Naive thymus-derived CD8-positive, alpha-beta T cell (primary cell): ENCODE results near the gene CACNA2D3. TPM values are rescaled to one million over a fixed set of nuclear protein-coding genes. Genes with fewer than 3 reads are reported as not detected.
"Not testable (repeated sequence)": the region's sequence is repeated elsewhere in the genome, so short reads cannot be mapped to it uniquely, and the experiment has no call there.

Experiments used
- ATAC-seq, 2 donors: fragments of 150-1000 bp; cut with Tn5 transposase in 1 of 2; sonication (Bioruptor Pico), chemical (Tn5 transposase) in 1 of 2; 1 replicate in 1 of 2; 2 replicates in 1 of 2; pipeline ENCODE4 v1.10.0; 2021; ENCODE audit warnings: mild to moderate bottlenecking in 2 of 2, moderate library complexity in 2 of 2
- POLR2A ChIA-PET: fragments of 350-600 bp; sonication (Branson Sonifier 250); formaldehyde crosslinking; loops from one replicate; lab custom pipeline; 2021; ENCODE audit warnings: antibody characterized with exemption; lab: Charles Lee
- DNase-seq, 10 donors: peaks; one replicate each; pipeline versions ENCODE4 v3.0.0 to v3.0.0-alpha.2; 2020 to 2022
- H3K27ac Mint-ChIP-seq, 10 donors: one replicate each; pipeline ENCODE4 v1.8.0; 2020 to 2022; ENCODE audit warnings: mild to moderate bottlenecking in 10 of 10, mixed read lengths in 10 of 10, moderate library complexity in 4 of 10, inconsistent platforms in 1 of 10
- H3K27me3 Mint-ChIP-seq, 5 donors: one replicate each; pipeline ENCODE4 v1.8.0; 2021 to 2022; ENCODE audit warnings: mixed read lengths in 5 of 5
- H3K36me3 Mint-ChIP-seq, 3 donors: one replicate each; pipeline ENCODE4 v1.8.0; 2020 to 2022; ENCODE audit warnings: mixed read lengths in 3 of 3, mild to moderate bottlenecking in 2 of 3, inconsistent platforms in 1 of 3
- H3K4me1 Mint-ChIP-seq, 4 donors: one replicate each; pipeline ENCODE4 v1.8.0; 2021 to 2022; ENCODE audit warnings: mixed read lengths in 4 of 4
- H3K4me3 Mint-ChIP-seq, 10 donors: one replicate each; pipeline ENCODE4 v1.8.0; 2020 to 2022; ENCODE audit warnings: mild to moderate bottlenecking in 10 of 10, mixed read lengths in 10 of 10, moderate library complexity in 6 of 10, inconsistent platforms in 1 of 10
- H3K9me3 Mint-ChIP-seq, 9 donors: one replicate each; pipeline ENCODE4 v1.8.0; 2020 to 2022; ENCODE audit warnings: mixed read lengths in 9 of 9, mild to moderate bottlenecking in 3 of 9, inconsistent platforms in 1 of 9, moderate library complexity in 1 of 9
- polyA plus RNA-seq, 3 donors: library from polyadenylated mRNA; unstranded; fragments of 300-500 nt; fragmentation: Illumina TruSeq; gene quantifications; one replicate each; pipeline ENCODE4 v1.2.3, GENCODE V29; 2021
- total RNA-seq, 8 experiments: library from RNA in 2 of 8; stranded (reverse) in 2 of 8; gene quantifications; one replicate each; pipeline ENCODE4 v1.2.3 and lab custom pipeline; 2021 to 2026

The CACNA2D3 gene
- total and polyA plus RNA-seq, 5 experiments from 2014 or later, result not detected

- peaks cover 0 to 26% (median 6%) of the 10 kb centered on the region in 9 donors for H3K9me3 Mint-ChIP-seq
- peaks cover 0 to 16% (median 4%) of the 10 kb centered on the region in 5 donors for H3K27me3 Mint-ChIP-seq
- H3K4me3 Mint-ChIP-seq, result no peak overlapping the region
- POLR2A ChIA-PET, result interaction anchor here (0.7 kb wide), 1 partner anchor 698 kb away, joined by 5 read pairs; no protein-coding TSS in a partner anchor
- no peak for ATAC-seq
- DNase-seq, result no peak
- peaks cover 0 to 4% (median 0%) of the 10 kb centered on the region in 3 donors for H3K36me3 Mint-ChIP-seq
- H3K27ac Mint-ChIP-seq, result no peak overlapping the region
- peaks cover 0 to 4% (median 1%) of the 10 kb centered on the region in 4 donors for H3K4me1 Mint-ChIP-seq
Measured at GRCh38 chr3:54968546-54969172, 846.3 kb downstream of the CACNA2D3 start.

- POLR2A ChIA-PET, result no interaction called here
Measured at GRCh38 chr3:54969652-54970051, 847.3 kb downstream of the CACNA2D3 start.

GRCh38 chr3:54970895-54971294 lies 848.5 kb downstream of the CACNA2D3 start:
- H3K9me3 Mint-ChIP-seq, result peaks cover 0 to 18% (median 5%) of the 10 kb centered on the region in 9 donors

More at GRCh38 chr3:54969652-54970051, 847.3 kb downstream of the CACNA2D3 start:
- DNase-seq (no peak), ATAC-seq (no peak)
- Mint-ChIP-seq H3K27ac (no peak overlapping the region), H3K4me3 (no peak overlapping the region), H3K4me1 (peaks cover 0 to 4% (median 1%) of the 10 kb centered on the region in 4 donors), H3K9me3 (peaks cover 0 to 26% (median 6%) of the 10 kb centered on the region in 9 donors), H3K27me3 (peaks cover 0 to 23% (median 6%) of the 10 kb centered on the region in 5 donors), H3K36me3 (peaks cover 0 to 4% (median 0%) of the 10 kb centered on the region in 3 donors)

GRCh38 chr3:54977439-54977838 lies 855.1 kb downstream of the CACNA2D3 start:
- H3K36me3 Mint-ChIP-seq, result no peaks in the 10 kb centered on the region
- POLR2A ChIA-PET, result no interaction called here
- H3K27me3 Mint-ChIP-seq, result peaks cover 0 to 19% (median 0%) of the 10 kb centered on the region in 5 donors
- no peak for ATAC-seq
- no peaks in the 10 kb centered on the region for H3K4me1 Mint-ChIP-seq
- no peak for DNase-seq
- peaks cover 0 to 19% (median 5%) of the 10 kb centered on the region in 9 donors for H3K9me3 Mint-ChIP-seq
- no peak overlapping the region for H3K4me3 Mint-ChIP-seq
- no peak overlapping the region for H3K27ac Mint-ChIP-seq

More at GRCh38 chr3:54970895-54971294, 848.5 kb downstream of the CACNA2D3 start:
- H3K27me3 Mint-ChIP-seq, result peaks cover 0 to 16% (median 4%) of the 10 kb centered on the region in 5 donors
- peaks cover 0 to 4% (median 0%) of the 10 kb centered on the region in 3 donors for H3K36me3 Mint-ChIP-seq
- no peak overlapping the region for H3K27ac Mint-ChIP-seq
- ATAC-seq, result no peak
- DNase-seq, result no peak
- no peak overlapping the region for H3K4me3 Mint-ChIP-seq
- peaks cover 0 to 2% (median 0%) of the 10 kb centered on the region in 4 donors for H3K4me1 Mint-ChIP-seq
- POLR2A ChIA-PET, result no interaction called here

GRCh38 chr3:54977946-54978345 lies 855.6 kb downstream of the CACNA2D3 start:
- H3K4me1 Mint-ChIP-seq, H3K36me3 Mint-ChIP-seq, H3K4me3 Mint-ChIP-seq, H3K27ac Mint-ChIP-seq, ATAC-seq, DNase-seq, POLR2A ChIA-PET: not testable (repeated sequence)
- Mint-ChIP-seq H3K27me3 (peaks cover 0 to 19% (median 0%) of the 10 kb centered on the region in 5 donors), H3K9me3 (peaks cover 0 to 19% (median 5%) of the 10 kb centered on the region in 9 donors)

GRCh38 chr3:54982807-54983206 lies 860.5 kb downstream of the CACNA2D3 start:
- ATAC-seq (no peak), DNase-seq (no peak)
- H3K27ac Mint-ChIP-seq, result no peak overlapping the region
- peaks cover 0 to 7% (median 0%) of the 10 kb centered on the region in 5 donors for H3K27me3 Mint-ChIP-seq
- no peaks in the 10 kb centered on the region for H3K4me1 Mint-ChIP-seq
- POLR2A ChIA-PET, result no interaction called here
- H3K36me3 Mint-ChIP-seq, result no peaks in the 10 kb centered on the region
- peaks cover 0 to 18% (median 6%) of the 10 kb centered on the region in 9 donors for H3K9me3 Mint-ChIP-seq
- H3K4me3 Mint-ChIP-seq, result no peak overlapping the region

GRCh38 chr3:54983266-54984099 lies 861.1 kb downstream of the CACNA2D3 start:
- H3K36me3 Mint-ChIP-seq, result no peaks in the 10 kb centered on the region
- H3K27me3 Mint-ChIP-seq, result peaks cover 0 to 7% (median 0%) of the 10 kb centered on the region in 5 donors
- H3K4me3 Mint-ChIP-seq, result no peak overlapping the region
- DNase-seq (no peak), ATAC-seq (no peak)
- H3K27ac Mint-ChIP-seq, result no peak overlapping the region
- H3K4me1 Mint-ChIP-seq, result no peaks in the 10 kb centered on the region
- peaks cover 0 to 18% (median 4%) of the 10 kb centered on the region in 9 donors for H3K9me3 Mint-ChIP-seq
- POLR2A ChIA-PET, result no interaction called here

- POLR2A ChIA-PET, result no interaction called here
- peaks cover 0 to 10% (median 5%) of the 10 kb centered on the region in 9 donors for H3K9me3 Mint-ChIP-seq
- peaks cover 0 to 7% (median 0%) of the 10 kb centered on the region in 5 donors for H3K27me3 Mint-ChIP-seq
- no peaks in the 10 kb centered on the region for H3K4me1 Mint-ChIP-seq
- no peak for ATAC-seq
- H3K27ac Mint-ChIP-seq, result no peak overlapping the region
- DNase-seq, result no peak
- no peak overlapping the region for H3K4me3 Mint-ChIP-seq
- no peaks in the 10 kb centered on the region for H3K36me3 Mint-ChIP-seq
Measured at GRCh38 chr3:54985856-54986255, 863.5 kb downstream of the CACNA2D3 start.

GRCh38 chr3:54986294-54986693 lies 863.9 kb downstream of the CACNA2D3 start:
- no peak overlapping the region for H3K4me3 Mint-ChIP-seq
- no peak for ATAC-seq
- POLR2A ChIA-PET, result no interaction called here
- peaks cover 0 to 5% (median 0%) of the 10 kb centered on the region in 5 donors for H3K27me3 Mint-ChIP-seq
- H3K36me3 Mint-ChIP-seq, result no peaks in the 10 kb centered on the region
- H3K27ac Mint-ChIP-seq, result no peak overlapping the region
- no peak for DNase-seq
- H3K9me3 Mint-ChIP-seq, result peaks cover 0 to 10% (median 5%) of the 10 kb centered on the region in 9 donors
- H3K4me1 Mint-ChIP-seq, result no peaks in the 10 kb centered on the region

GRCh38 chr3:54987719-54988118 lies 865.4 kb downstream of the CACNA2D3 start:
- ATAC-seq (no peak), DNase-seq (no peak)
- Mint-ChIP-seq H3K27ac (no peak overlapping the region), H3K4me3 (no peak overlapping the region), H3K9me3 (peaks cover 0 to 10% (median 2%) of the 10 kb centered on the region in 9 donors), H3K36me3 (no peaks in the 10 kb centered on the region), H3K4me1 (no peaks in the 10 kb centered on the region), H3K27me3 (no peaks in the 10 kb centered on the region)
- POLR2A ChIA-PET, result no interaction called here

- no peak overlapping the region for H3K4me3 Mint-ChIP-seq
- no peaks in the 10 kb centered on the region for H3K36me3 Mint-ChIP-seq
Measured at GRCh38 chr3:54988302-54988837, 866.0 kb downstream of the CACNA2D3 start.

GRCh38 chr3:54988838-54989630 lies 866.7 kb downstream of the CACNA2D3 start:
- DNase-seq (no peak), ATAC-seq (no peak)
- H3K27me3 Mint-ChIP-seq, result no peaks in the 10 kb centered on the region
- POLR2A ChIA-PET, result no interaction called here
- H3K4me3 Mint-ChIP-seq, result no peak overlapping the region
- no peak overlapping the region for H3K27ac Mint-ChIP-seq
- H3K4me1 Mint-ChIP-seq, result no peaks in the 10 kb centered on the region
- H3K36me3 Mint-ChIP-seq, result no peaks in the 10 kb centered on the region
- H3K9me3 Mint-ChIP-seq, result peaks cover 0 to 10% (median 2%) of the 10 kb centered on the region in 9 donors

More at GRCh38 chr3:54988302-54988837, 866.0 kb downstream of the CACNA2D3 start:
- Mint-ChIP-seq H3K27ac (no peak overlapping the region), H3K4me1 (no peaks in the 10 kb centered on the region), H3K9me3 (peaks cover 0 to 10% (median 2%) of the 10 kb centered on the region in 9 donors), H3K27me3 (no peaks in the 10 kb centered on the region)
- POLR2A ChIA-PET, result no interaction called here
- no peak for DNase-seq
- no peak for ATAC-seq
